Measurements from ENCODE around the gene STRN3.

- TF ChIP-seq POLR2A (IDR thresholded peaks at IDR 0.05; ENCODE audit: low read length) (no peak), GATA1 (IDR thresholded peaks at IDR 0.05; ENCODE audit: low read depth, low read length) (no peak)
These were observed 151.0 kb downstream of the STRN3 start for GRCh38 chr14:30874999-30875787.

Measured in erythroblast (primary cell).